Activated CD8-positive, alpha-beta T cell treated with anti-CD3 and anti-CD28 coated beads for 36 hours (primary cell): ENCODE measurements around the gene OR2V2. TPM values are rescaled to one million over a fixed set of nuclear protein-coding genes. Genes with fewer than 3 reads are reported as not detected.

Experiments used
- ATAC-seq: fragments of 200-7000 bp; cut with Tn5 transposase; one replicate; pipeline ENCODE4 v1.10.0; 2021; ENCODE audit warnings: mild to moderate bottlenecking, moderate library complexity
- CTCF ChIA-PET: fragments of 350-600 bp; sonication (Branson Sonifier 250); formaldehyde crosslinking; loops from one replicate; lab custom pipeline; 2021; ENCODE audit warnings: antibody characterized with exemption; lab: Charles Lee
- POLR2A ChIA-PET: fragments of 350-600 bp; sonication (Branson Sonifier 250); formaldehyde crosslinking; loops from one replicate; lab custom pipeline; 2021; ENCODE audit warnings: antibody characterized with exemption; lab: Charles Lee
- DNase-seq: peaks from one replicate; pipeline ENCODE4 v3.0.0-alpha.2; 2020
- H3K27ac Mint-ChIP-seq: one replicate; pipeline ENCODE4 v1.8.0; 2021; ENCODE audit warnings: mild to moderate bottlenecking, mixed read lengths
- H3K27me3 Mint-ChIP-seq: one replicate; pipeline ENCODE4 v1.8.0; 2021; ENCODE audit warnings: mixed read lengths
- H3K36me3 Mint-ChIP-seq: one replicate; pipeline ENCODE4 v1.8.0; 2021; ENCODE audit warnings: low read depth, mixed read lengths
- H3K4me1 Mint-ChIP-seq: one replicate; pipeline ENCODE4 v1.8.0; 2021; ENCODE audit warnings: low read depth, mixed read lengths
- H3K4me3 Mint-ChIP-seq: one replicate; pipeline ENCODE4 v1.8.0; 2021; ENCODE audit warnings: mild to moderate bottlenecking, moderate library complexity, mixed read lengths
- H3K9me3 Mint-ChIP-seq: one replicate; pipeline ENCODE4 v1.8.0; 2021; ENCODE audit warnings: mixed read lengths
- CTCF ChIP-seq: fragments of 200-600 bp; IDR thresholded peaks from one replicate; pipeline ENCODE4 v1.8.0; 2022; ENCODE audit warnings: antibody characterized with exemption, mild to moderate bottlenecking
- intact Hi-C: fragments of 100-400 bp; cut with micrococcal nuclease; formaldehyde crosslinking; loops from one replicate; pipeline ENCODE4 v1.10.0; 2022
- total RNA-seq, 2 experiments: library from RNA; stranded (reverse); gene quantifications; one replicate each; pipeline ENCODE4 v1.2.3, GENCODE V29; 2021

Gene OR2V2
- total RNA-seq, 2 experiments from 2014 or later = not detected

GRCh38 chr5:181114844-181115778 lies 32.3 kb upstream of the OR2V2 start:
- Mint-ChIP-seq H3K27me3 (peaks cover 63% of the 10 kb centered on the region), H3K36me3 (no peaks in the 10 kb centered on the region)
- intact Hi-C loops = no loop called here

GRCh38 chr5:181118369-181118768 lies 29.0 kb upstream of the OR2V2 start:
- ATAC-seq (no peak), DNase-seq (no peak)
- no peaks in the 10 kb centered on the region for H3K9me3 Mint-ChIP-seq
- H3K4me1 Mint-ChIP-seq = peaks cover 7% of the 10 kb centered on the region
- no peak overlapping the region for H3K27ac Mint-ChIP-seq
- CTCF ChIA-PET = interaction anchor here (0.8 kb wide), 1 partner anchor 51 kb away, joined by 3 read pairs; no protein-coding TSS in a partner anchor
- no peak for TF ChIP-seq CTCF
- intact Hi-C loops = no loop called here
- H3K27me3 Mint-ChIP-seq = peaks cover 72% of the 10 kb centered on the region
- no peaks in the 10 kb centered on the region for H3K36me3 Mint-ChIP-seq
- no peak overlapping the region for H3K4me3 Mint-ChIP-seq
- POLR2A ChIA-PET = no interaction called here

More at GRCh38 chr5:181114844-181115778, 32.3 kb upstream of the OR2V2 start:
- H3K9me3 Mint-ChIP-seq = no peaks in the 10 kb centered on the region
- DNase-seq = no peak
- no peak for TF ChIP-seq CTCF
- POLR2A ChIA-PET = no interaction called here
- no peak overlapping the region for H3K4me3 Mint-ChIP-seq
- no peak for ATAC-seq
- peaks cover 6% of the 10 kb centered on the region for H3K4me1 Mint-ChIP-seq
- no peak overlapping the region for H3K27ac Mint-ChIP-seq
- CTCF ChIA-PET = no interaction called here

- intact Hi-C loops = no loop called here
- no peaks in the 10 kb centered on the region for H3K36me3 Mint-ChIP-seq
- ChIA-PET CTCF (no interaction called here), POLR2A (no interaction called here)
- H3K27ac Mint-ChIP-seq = no peak overlapping the region
- peaks cover 70% of the 10 kb centered on the region for H3K27me3 Mint-ChIP-seq
- H3K4me3 Mint-ChIP-seq = no peak overlapping the region
- H3K4me1 Mint-ChIP-seq = peaks cover 7% of the 10 kb centered on the region
- no peak for ATAC-seq
- no peak for TF ChIP-seq CTCF
- DNase-seq = no peak
- H3K9me3 Mint-ChIP-seq = no peaks in the 10 kb centered on the region
Observed at GRCh38 chr5:181119105-181119504, 28.3 kb upstream of the OR2V2 start.

GRCh38 chr5:181120306-181120705 lies 27.1 kb upstream of the OR2V2 start:
- H3K36me3 Mint-ChIP-seq = no peaks in the 10 kb centered on the region
- ATAC-seq (no peak), DNase-seq (no peak)
- intact Hi-C loops = no loop called here
- H3K4me3 Mint-ChIP-seq = no peak overlapping the region
- H3K9me3 Mint-ChIP-seq = no peaks in the 10 kb centered on the region
- TF ChIP-seq CTCF = no peak
- H3K4me1 Mint-ChIP-seq = peaks cover 3% of the 10 kb centered on the region
- H3K27ac Mint-ChIP-seq = no peak overlapping the region
- ChIA-PET CTCF (no interaction called here), POLR2A (no interaction called here)
- peaks cover 58% of the 10 kb centered on the region for H3K27me3 Mint-ChIP-seq

- ChIA-PET POLR2A (no interaction called here), CTCF (no interaction called here)
- H3K4me3 Mint-ChIP-seq = no peak overlapping the region
- no peak overlapping the region for H3K27ac Mint-ChIP-seq
- no peak for DNase-seq
- H3K27me3 Mint-ChIP-seq = peaks cover 54% of the 10 kb centered on the region
- peaks cover 1% of the 10 kb centered on the region for H3K4me1 Mint-ChIP-seq
- ATAC-seq = no peak
- no peaks in the 10 kb centered on the region for H3K36me3 Mint-ChIP-seq
- intact Hi-C loops = no loop called here
- H3K9me3 Mint-ChIP-seq = no peaks in the 10 kb centered on the region
- TF ChIP-seq CTCF = no peak
Observed at GRCh38 chr5:181120761-181121160, 26.6 kb upstream of the OR2V2 start.
